SU-DHL-6 (cell line): ENCODE results near the gene CPA5.

Experiments
- H2AFZ ChIP-seq: fragments of 200-600 bp; sonication (generic); 2 replicates; pipeline ENCODE4 v1.6.1; 2014; ENCODE audit warnings: low read depth, mild to moderate bottlenecking, moderate library complexity, mixed read lengths, antibody characterized with exemption, low read length; ENCODE audit not compliant: severe bottlenecking
- H3F3A ChIP-seq: fragments of 200-600 bp; shearing (Covaris generic); 2 replicates; pipeline ENCODE4 v1.6.0; 2016; ENCODE audit warnings: antibody characterized with exemption, mild to moderate bottlenecking; ENCODE audit not compliant: insufficient read depth
- H3K27ac ChIP-seq: fragments of 200-600 bp; sonication (generic); 2 replicates; pipeline ENCODE4 v1.5.1; 2016; ENCODE audit warnings: low read depth, mild to moderate bottlenecking, low read length, moderate library complexity, mixed read lengths
- H3K27me3 ChIP-seq: fragments of 200-600 bp; sonication (generic), shearing (Covaris generic); 2 replicates; pipeline ENCODE4 v1.6.0; 2014; ENCODE audit warnings: mild to moderate bottlenecking, low read length
- H3K36me3 ChIP-seq: fragments of 200-600 bp; sonication (generic); 2 replicates; pipeline ENCODE4 v1.6.1; 2014; ENCODE audit warnings: mild to moderate bottlenecking, low read length, mixed read lengths
- H3K4me2 ChIP-seq: fragments of 300-600, 200-600 bp; shearing (Covaris generic), sonication (generic); 2 replicates; pipeline ENCODE4 v1.6.0; 2014; ENCODE audit warnings: low read length, low read depth, mild to moderate bottlenecking; ENCODE audit not compliant: poor library complexity, severe bottlenecking
- H3K4me3 ChIP-seq: fragments of 200-600 bp; sonication (generic); 2 replicates; pipeline ENCODE4 v1.5.1; 2014; ENCODE audit warnings: antibody characterized with exemption, low read length, mild to moderate bottlenecking, mixed read lengths; ENCODE audit not compliant: insufficient read depth, poor library complexity, severe bottlenecking
- H3K79me2 ChIP-seq: fragments of 200-600 bp; sonication (generic); 2 replicates; pipeline ENCODE4 v1.6.1; 2014; ENCODE audit warnings: mild to moderate bottlenecking, low read length, moderate library complexity; ENCODE audit not compliant: insufficient read depth
- H3K9ac ChIP-seq: fragments of 200-600 bp; sonication (generic); 2 replicates; pipeline ENCODE4 v1.7.0; 2014; ENCODE audit warnings: mild to moderate bottlenecking, low read length
- H3K9me2 ChIP-seq: fragments of 200-600 bp; sonication (generic); replicated peaks from 2 replicates; pipeline ENCODE4 v1.6.1; 2014; ENCODE audit warnings: low read length; ENCODE audit not compliant: insufficient read depth
- H3K9me3 ChIP-seq: fragments of 200-600 bp; sonication (generic); 2 replicates; pipeline ENCODE4 v1.6.1; 2014; ENCODE audit warnings: low read length, mixed read lengths; ENCODE audit not compliant: insufficient read depth
- H4K20me1 ChIP-seq: fragments of 200-600 bp; sonication (generic); 2 replicates; pipeline ENCODE4 v1.6.1; 2014; ENCODE audit warnings: low read depth, mild to moderate bottlenecking, antibody characterized with exemption, low read length, moderate library complexity, mixed read lengths
- CTCF ChIP-seq: fragments of 200-600 bp; sonication (generic); IDR thresholded peaks from one replicate; pipeline ENCODE4 v1.5.1; 2017; ENCODE audit warnings: antibody characterized with exemption, mild to moderate bottlenecking, low read length, moderate library complexity; ENCODE audit not compliant: insufficient read depth, poor library complexity, severe bottlenecking
- EZH2phosphoT487 ChIP-seq: fragments of 200-600 bp; sonication (generic), shearing (Covaris generic); conservative IDR thresholded peaks from 2 replicates; pipeline ENCODE4 v1.6.1; 2018; ENCODE audit warnings: mild to moderate bottlenecking, antibody characterized with exemption, low read length, moderate library complexity, mixed read lengths

The CPA5 gene

GRCh38 chr7:130344271-130344866, at the start of gene CPA5:
TSS of gene CPA5 (plus strand) at chr7:130344816. CDS start at chr7:130346486, 1,670 bp downstream.
- Histone ChIP-seq H3K9ac (no peak within 1 kb of the TSS), H3K27ac (no peak within 1 kb of the TSS), H3K4me3 (no peak within 1 kb of the TSS), H3F3A (no peaks in the 10 kb centered on the region), H3K4me2 (no peak within 1 kb of the TSS), H2AFZ (no peak within 1 kb of the TSS), H3K9me3 (no peaks in the 10 kb centered on the region), H4K20me1 (no peaks in the 10 kb centered on the region), H3K36me3 (no peaks in the 10 kb centered on the region), H3K27me3 (no peaks in the 10 kb centered on the region), H3K9me2 (no peaks in the 10 kb centered on the region), H3K79me2 (no peaks in the 10 kb centered on the region)
- no peak for TF ChIP-seq EZH2phosphoT487
- TF ChIP-seq CTCF = no peak

GRCh38 chr7:130296221-130296951, 48.2 kb upstream of the CPA5 start:
- Histone ChIP-seq H3F3A (no peaks in the 10 kb centered on the region), H3K9me3 (no peaks in the 10 kb centered on the region), H3K9me2 (no peaks in the 10 kb centered on the region), H3K27me3 (no peaks in the 10 kb centered on the region), H3K36me3 (no peaks in the 10 kb centered on the region), H3K27ac (no peak overlapping the region), H3K4me3 (no peak overlapping the region), H4K20me1 (no peaks in the 10 kb centered on the region), H3K79me2 (no peaks in the 10 kb centered on the region), H2AFZ (no peak overlapping the region), H3K4me2 (no peak overlapping the region), H3K9ac (no peak overlapping the region)
- TF ChIP-seq CTCF = no peak
- no peak for TF ChIP-seq EZH2phosphoT487

GRCh38 chr7:130297628-130298543, 46.7 kb upstream of the CPA5 start:
- no peaks in the 10 kb centered on the region for H3K9me3 ChIP-seq
- no peaks in the 10 kb centered on the region for H3F3A ChIP-seq
- no peak overlapping the region for H3K27ac ChIP-seq
- H3K4me2 ChIP-seq = no peak overlapping the region
- no peaks in the 10 kb centered on the region for H3K27me3 ChIP-seq
- no peak overlapping the region for H2AFZ ChIP-seq
- no peaks in the 10 kb centered on the region for H3K79me2 ChIP-seq
- H4K20me1 ChIP-seq = no peaks in the 10 kb centered on the region
- no peak overlapping the region for H3K9ac ChIP-seq
- no peak overlapping the region for H3K4me3 ChIP-seq
- no peaks in the 10 kb centered on the region for H3K9me2 ChIP-seq
- TF ChIP-seq EZH2phosphoT487 = no peak
- TF ChIP-seq CTCF = no peak
- H3K36me3 ChIP-seq = no peaks in the 10 kb centered on the region
